HEK293 (cell line): ENCODE measurements around the gene EIF4H.
A peak's percentile ranks its signal among the peaks of the same experiment; 100 is the strongest.

Source experiments
- CTCF ChIA-PET: fragments of 350-600 bp; formaldehyde crosslinking; extraction: SDS; loops from one replicate; lab custom pipeline; 2021; ENCODE audit warnings: antibody characterized with exemption; lab: Yijun Ruan, JAX
- POLR2A ChIA-PET: fragments of 300-600 bp; formaldehyde crosslinking; extraction: SDS; loops from one replicate; lab custom pipeline; 2020; ENCODE audit warnings: antibody characterized with exemption, inconsistent platforms; lab: Yijun Ruan, JAX
- H3K27ac ChIP-seq: fragments of 200-500 bp; sonication (Bioruptor generic); 2 replicates; pipeline ENCODE4 v1.5.1; 2014; ENCODE audit warnings: low read depth, low read length, control low read depth, inconsistent platforms; ENCODE audit errors: extremely low read depth
- H3K36me3 ChIP-seq, 2 experiments: fragments of 200-500 bp in 1 of 2; sonication (Bioruptor generic) in 1 of 2; 1 replicate in 1 of 2; 2 replicates in 1 of 2; pipeline ENCODE4 v1.5.1; 2014 to 2017; ENCODE audit warnings: inconsistent platforms in 2 of 2, low read length in 2 of 2; ENCODE audit not compliant: control insufficient read depth in 2 of 2, insufficient read depth in 1 of 2
- H3K4me1 ChIP-seq: fragments of 200-500 bp; sonication (Bioruptor generic); 2 replicates; pipeline ENCODE4 v1.5.1; 2014; ENCODE audit warnings: mild to moderate bottlenecking, low read length, inconsistent platforms; ENCODE audit not compliant: control insufficient read depth, insufficient read depth
- H3K4me3 ChIP-seq: 2 replicates; pipeline ENCODE4 v1.5.1; 2011; ENCODE audit warnings: low read depth, mild to moderate bottlenecking, control low read depth, low read length, moderate library complexity
- H3K9me3 ChIP-seq: fragments of 200-500 bp; sonication (Bioruptor generic); 2 replicates; pipeline ENCODE4 v1.5.1; 2014; ENCODE audit warnings: low read depth, low read length, inconsistent platforms; ENCODE audit not compliant: control insufficient read depth, insufficient read depth
- PRDM6 ChIP-seq: fragments of 450-650 bp; formaldehyde crosslinking; IDR thresholded peaks from 2 replicates; pipeline ENCODE4 v1.5.1; 2017; ENCODE audit warnings: missing biosample characterization, missing genetic modification characterization
- SP3 ChIP-seq: fragments of 450-650 bp; formaldehyde crosslinking; IDR thresholded peaks from 2 replicates; pipeline ENCODE4 v1.5.1; 2016; ENCODE audit warnings: missing biosample characterization, missing genetic modification characterization
- YY1 ChIP-seq: fragments of 450-650 bp; formaldehyde crosslinking; IDR thresholded peaks from 2 replicates; pipeline ENCODE4 v1.5.1; 2018; ENCODE audit warnings: missing biosample characterization, missing genetic modification characterization
- YY2 ChIP-seq: fragments of 450-650 bp; formaldehyde crosslinking; IDR thresholded peaks from 2 replicates; pipeline ENCODE4 v1.5.1; 2016; ENCODE audit warnings: missing biosample characterization, missing genetic modification characterization
- ZBTB8A ChIP-seq: fragments of 450-650 bp; formaldehyde crosslinking; IDR thresholded peaks from 2 replicates; pipeline ENCODE4 v1.5.1; 2016; ENCODE audit warnings: missing biosample characterization, missing genetic modification characterization
- ZEB2 ChIP-seq: fragments of 450-650 bp; formaldehyde crosslinking; IDR thresholded peaks from 2 replicates; pipeline ENCODE4 v1.5.1; 2016; ENCODE audit warnings: missing biosample characterization, missing genetic modification characterization
- ZFHX2 ChIP-seq: fragments of 450-650 bp; formaldehyde crosslinking; conservative IDR thresholded peaks from 2 replicates; pipeline ENCODE4 v1.5.1; 2016; ENCODE audit warnings: missing biosample characterization, missing genetic modification characterization
- ZNF114 ChIP-seq: fragments of 450-650 bp; formaldehyde crosslinking; IDR thresholded peaks from 2 replicates; pipeline ENCODE4 v1.5.0; 2017; ENCODE audit warnings: missing biosample characterization, missing genetic modification characterization
- ZNF146 ChIP-seq: fragments of 450-650 bp; formaldehyde crosslinking; IDR thresholded peaks from 2 replicates; pipeline ENCODE4 v1.5.1; 2016; ENCODE audit warnings: missing biosample characterization, missing genetic modification characterization
- ZNF157 ChIP-seq: fragments of 450-650 bp; formaldehyde crosslinking; IDR thresholded peaks from 2 replicates; pipeline ENCODE4 v1.5.1; 2016; ENCODE audit warnings: missing biosample characterization, missing genetic modification characterization
- ZNF175 ChIP-seq: fragments of 450-650 bp; formaldehyde crosslinking; IDR thresholded peaks from 2 replicates; pipeline ENCODE4 v1.5.1; 2016; ENCODE audit warnings: missing biosample characterization, missing genetic modification characterization
- ZNF214 ChIP-seq: fragments of 450-650 bp; formaldehyde crosslinking; IDR thresholded peaks from 2 replicates; pipeline ENCODE4 v1.5.1; 2017; ENCODE audit warnings: missing biosample characterization, mild to moderate bottlenecking, missing genetic modification characterization, borderline replicate concordance
- ZNF266 ChIP-seq: fragments of 450-650 bp; formaldehyde crosslinking; IDR thresholded peaks from 2 replicates; pipeline ENCODE4 v1.5.1; 2016; ENCODE audit warnings: missing biosample characterization, missing genetic modification characterization, low read depth
- ZNF311 ChIP-seq: fragments of 450-650 bp; formaldehyde crosslinking; IDR thresholded peaks from 2 replicates; pipeline ENCODE4 v1.5.1; 2017; ENCODE audit warnings: missing biosample characterization, missing genetic modification characterization, borderline replicate concordance
- ZNF350 ChIP-seq: fragments of 450-650 bp; formaldehyde crosslinking; IDR thresholded peaks from 2 replicates; pipeline ENCODE4 v1.5.0; 2017; ENCODE audit warnings: missing biosample characterization, mild to moderate bottlenecking, missing genetic modification characterization
- ZNF391 ChIP-seq: fragments of 450-650 bp; formaldehyde crosslinking; IDR thresholded peaks from 2 replicates; pipeline ENCODE4 v1.5.1; 2016; ENCODE audit warnings: low read depth, missing biosample characterization, missing genetic modification characterization, borderline replicate concordance
- ZNF423 ChIP-seq: fragments of 450-650 bp; formaldehyde crosslinking; IDR thresholded peaks from 2 replicates; pipeline ENCODE4 v1.5.1; 2016; ENCODE audit warnings: missing biosample characterization, missing genetic modification characterization
- ZNF560 ChIP-seq: fragments of 450-650 bp; formaldehyde crosslinking; IDR thresholded peaks from 2 replicates; pipeline ENCODE4 v1.5.1; 2017; ENCODE audit warnings: missing biosample characterization, missing genetic modification characterization, borderline replicate concordance
- ZNF623 ChIP-seq: fragments of 450-650 bp; formaldehyde crosslinking; IDR thresholded peaks from 2 replicates; pipeline ENCODE4 v1.5.1; 2016; ENCODE audit warnings: missing biosample characterization, missing genetic modification characterization
- ZNF707 ChIP-seq: fragments of 450-650 bp; formaldehyde crosslinking; IDR thresholded peaks from 2 replicates; pipeline ENCODE4 v1.5.1; 2016; ENCODE audit warnings: missing biosample characterization, missing genetic modification characterization
- ZNF785 ChIP-seq: fragments of 450-650 bp; formaldehyde crosslinking; IDR thresholded peaks from 2 replicates; pipeline ENCODE4 v1.5.1; 2016; ENCODE audit warnings: missing biosample characterization, missing genetic modification characterization
- ZNF843 ChIP-seq: fragments of 450-650 bp; formaldehyde crosslinking; IDR thresholded peaks from 2 replicates; pipeline ENCODE4 v1.5.1; 2016; ENCODE audit warnings: missing biosample characterization, missing genetic modification characterization
- TF ChIP-seq, protein P1 (sequence below): fragments of 450-650 bp; formaldehyde crosslinking; IDR thresholded peaks from 2 replicates; pipeline ENCODE4 v1.5.1; 2016; ENCODE audit warnings: missing biosample characterization, missing genetic modification characterization
- TF ChIP-seq, protein P2 (sequence below): fragments of 450-650 bp; formaldehyde crosslinking; IDR thresholded peaks from 2 replicates; pipeline ENCODE4 v1.5.1; 2017; ENCODE audit warnings: missing biosample characterization, missing genetic modification characterization
- TF ChIP-seq, protein P3 (sequence below): fragments of 450-650 bp; IDR thresholded peaks from 2 replicates; pipeline ENCODE4 v1.5.1; 2018; ENCODE audit warnings: missing biosample characterization, missing genetic modification characterization

The EIF4H gene

DNA sequence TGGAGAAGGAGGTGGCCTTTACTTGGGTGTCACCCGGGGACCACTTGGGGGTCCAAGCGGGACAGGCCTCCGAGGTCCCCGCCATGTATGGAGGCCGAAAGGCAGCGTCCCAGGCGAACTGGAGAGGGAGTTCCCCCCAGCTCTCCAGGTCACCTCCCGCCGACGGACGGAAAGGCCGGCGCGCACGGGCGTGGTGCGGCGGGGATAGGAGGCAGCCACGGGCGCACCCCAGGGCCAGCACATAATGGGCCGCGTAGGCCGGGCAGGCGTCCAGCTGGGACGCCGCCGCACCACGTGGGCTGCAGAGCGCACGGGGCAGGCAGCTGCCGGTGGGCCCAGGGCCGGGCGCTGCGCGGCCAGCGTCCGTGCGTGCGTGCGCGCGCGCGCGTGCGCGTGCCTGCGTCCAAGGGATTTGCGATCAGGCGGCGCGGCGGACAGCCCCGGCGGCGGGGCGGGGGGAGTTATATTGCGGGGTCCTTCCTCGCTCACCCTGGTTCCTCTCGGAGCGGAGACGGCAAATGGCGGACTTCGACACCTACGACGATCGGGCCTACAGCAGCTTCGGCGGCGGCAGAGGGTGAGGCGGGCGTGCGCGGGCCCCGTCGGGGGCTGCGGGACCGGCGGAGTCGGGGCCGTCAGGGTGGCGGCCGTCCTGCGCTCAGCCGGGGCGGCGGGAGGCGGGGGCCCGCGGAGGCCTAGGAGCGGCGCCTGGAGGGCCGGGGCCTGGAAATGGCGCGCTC lies at the start of gene EIF4H (continued):
- TF ChIP-seq ZNF311 (tag by site-specific recombination) = no peak
- TF ChIP-seq ZEB2 (tag by site-specific recombination) = peak; percentile 55
- TF ChIP-seq, protein P1, sequence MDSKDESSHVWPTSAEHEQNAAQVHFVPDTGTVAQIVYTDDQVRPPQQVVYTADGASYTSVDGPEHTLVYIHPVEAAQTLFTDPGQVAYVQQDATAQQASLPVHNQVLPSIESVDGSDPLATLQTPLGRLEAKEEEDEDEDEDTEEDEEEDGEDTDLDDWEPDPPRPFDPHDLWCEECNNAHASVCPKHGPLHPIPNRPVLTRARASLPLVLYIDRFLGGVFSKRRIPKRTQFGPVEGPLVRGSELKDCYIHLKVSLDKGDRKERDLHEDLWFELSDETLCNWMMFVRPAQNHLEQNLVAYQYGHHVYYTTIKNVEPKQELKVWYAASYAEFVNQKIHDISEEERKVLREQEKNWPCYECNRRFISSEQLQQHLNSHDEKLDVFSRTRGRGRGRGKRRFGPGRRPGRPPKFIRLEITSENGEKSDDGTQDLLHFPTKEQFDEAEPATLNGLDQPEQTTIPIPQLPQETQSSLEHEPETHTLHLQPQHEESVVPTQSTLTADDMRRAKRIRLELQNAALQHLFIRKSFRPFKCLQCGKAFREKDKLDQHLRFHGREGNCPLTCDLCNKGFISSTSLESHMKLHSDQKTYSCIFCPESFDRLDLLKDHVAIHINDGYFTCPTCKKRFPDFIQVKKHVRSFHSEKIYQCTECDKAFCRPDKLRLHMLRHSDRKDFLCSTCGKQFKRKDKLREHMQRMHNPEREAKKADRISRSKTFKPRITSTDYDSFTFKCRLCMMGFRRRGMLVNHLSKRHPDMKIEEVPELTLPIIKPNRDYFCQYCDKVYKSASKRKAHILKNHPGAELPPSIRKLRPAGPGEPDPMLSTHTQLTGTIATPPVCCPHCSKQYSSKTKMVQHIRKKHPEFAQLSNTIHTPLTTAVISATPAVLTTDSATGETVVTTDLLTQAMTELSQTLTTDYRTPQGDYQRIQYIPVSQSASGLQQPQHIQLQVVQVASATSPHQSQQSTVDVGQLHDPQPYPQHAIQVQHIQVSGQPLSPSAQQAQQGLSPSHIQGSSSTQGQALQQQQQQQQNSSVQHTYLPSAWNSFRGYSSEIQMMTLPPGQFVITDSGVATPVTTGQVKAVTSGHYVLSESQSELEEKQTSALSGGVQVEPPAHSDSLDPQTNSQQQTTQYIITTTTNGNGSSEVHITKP = peak; percentile 68
- no peak for TF ChIP-seq YY2 (tag by site-specific recombination)
- peak; percentile 78 for TF ChIP-seq ZBTB8A (tag by site-specific recombination)
- no peak for TF ChIP-seq ZNF350 (tag by site-specific recombination)
- TF ChIP-seq ZNF266 (tag by site-specific recombination) = no peak
- TF ChIP-seq ZNF214 (tag by site-specific recombination) = no peak
- no peak for TF ChIP-seq SP3

DNA sequence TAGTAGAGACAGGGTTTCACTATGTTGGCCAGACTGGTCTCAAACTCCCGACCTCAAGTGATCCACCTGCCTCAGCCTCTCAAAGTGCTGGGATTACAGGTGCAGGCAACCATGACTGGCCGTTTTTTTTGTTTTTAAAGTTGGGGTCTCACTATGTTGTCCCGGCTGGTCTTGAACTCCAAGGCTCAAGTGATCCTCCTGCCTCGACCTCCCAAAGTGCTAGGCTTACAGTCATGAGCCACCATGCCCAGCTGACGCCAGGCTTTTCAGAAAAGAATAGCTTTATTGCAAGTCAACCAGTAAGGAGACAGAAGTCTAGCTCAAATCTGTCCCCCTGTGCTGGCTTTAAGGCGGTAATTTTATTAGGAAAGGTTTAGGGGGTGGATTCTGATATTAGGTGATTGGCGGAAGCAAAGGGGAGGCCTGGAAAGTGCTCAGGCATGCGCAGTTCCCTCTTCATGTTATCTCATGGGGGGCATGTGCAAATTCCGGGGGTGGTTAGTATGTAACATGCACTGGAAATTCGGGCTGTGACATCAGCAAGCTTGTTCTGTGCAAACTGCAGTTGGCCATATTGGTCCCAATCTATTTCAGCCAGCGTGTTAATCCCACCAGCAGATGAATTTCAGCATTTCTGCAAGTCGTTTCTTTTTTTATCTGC lies 47.8 kb upstream of the EIF4H start:
- Histone ChIP-seq H3K4me3 (no peak overlapping the region), H3K36me3 (peaks cover 0 to 2% of the 10 kb centered on the region in 2 experiments; a peak in 1 of 3 replicates), H3K9me3 (no peaks in the 10 kb centered on the region), H3K4me1 (no peaks in the 10 kb centered on the region), H3K27ac (no peak overlapping the region)
- no peak for TF ChIP-seq ZNF114
- no peak for TF ChIP-seq ZNF157
- no peak for TF ChIP-seq YY1
- TF ChIP-seq ZNF175 = no peak
- no peak for TF ChIP-seq ZNF423 (tag by site-specific recombination)
- TF ChIP-seq ZFHX2 (tag by site-specific recombination) = no peak
- no peak for TF ChIP-seq ZNF785
- no peak for TF ChIP-seq ZNF146
- TF ChIP-seq ZNF843 (tag by site-specific recombination) = no peak
- no peak for TF ChIP-seq ZNF707
- TF ChIP-seq ZNF391 (tag by site-specific recombination) = no peak
- ChIA-PET POLR2A (no interaction called here), CTCF (interaction anchor here (0.6 to 1.1 kb wide), 2 partner anchors 11 to 1987 kb away, joined by 3 read pairs; no protein-coding TSS in a partner anchor)

GRCh38 chr7:74129887-74130286 lies 44.3 kb upstream of the EIF4H start:
- H3K36me3 ChIP-seq = no peaks in the 10 kb centered on the region
- H3K4me3 ChIP-seq = no peak overlapping the region
- H3K27ac ChIP-seq = no peak overlapping the region
- no peaks in the 10 kb centered on the region for H3K4me1 ChIP-seq
- CTCF ChIA-PET = interaction anchor here (0.6 to 0.9 kb wide), 2 partner anchors 11 to 276 kb away, joined by 3 read pairs; no protein-coding TSS in a partner anchor
- POLR2A ChIA-PET = no interaction called here
- TF ChIP-seq PRDM6 = peak; percentile 63; the same call in 1 of the 2 replicates
- TF ChIP-seq ZNF146 = no peak
- TF ChIP-seq, protein P2, sequence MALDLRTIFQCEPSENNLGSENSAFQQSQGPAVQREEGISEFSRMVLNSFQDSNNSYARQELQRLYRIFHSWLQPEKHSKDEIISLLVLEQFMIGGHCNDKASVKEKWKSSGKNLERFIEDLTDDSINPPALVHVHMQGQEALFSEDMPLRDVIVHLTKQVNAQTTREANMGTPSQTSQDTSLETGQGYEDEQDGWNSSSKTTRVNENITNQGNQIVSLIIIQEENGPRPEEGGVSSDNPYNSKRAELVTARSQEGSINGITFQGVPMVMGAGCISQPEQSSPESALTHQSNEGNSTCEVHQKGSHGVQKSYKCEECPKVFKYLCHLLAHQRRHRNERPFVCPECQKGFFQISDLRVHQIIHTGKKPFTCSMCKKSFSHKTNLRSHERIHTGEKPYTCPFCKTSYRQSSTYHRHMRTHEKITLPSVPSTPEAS (tag by site-specific recombination) = no peak
- no peak for TF ChIP-seq ZNF623
- TF ChIP-seq YY2 (tag by site-specific recombination) = no peak
- TF ChIP-seq ZNF560 = no peak
- TF ChIP-seq, protein P3, sequence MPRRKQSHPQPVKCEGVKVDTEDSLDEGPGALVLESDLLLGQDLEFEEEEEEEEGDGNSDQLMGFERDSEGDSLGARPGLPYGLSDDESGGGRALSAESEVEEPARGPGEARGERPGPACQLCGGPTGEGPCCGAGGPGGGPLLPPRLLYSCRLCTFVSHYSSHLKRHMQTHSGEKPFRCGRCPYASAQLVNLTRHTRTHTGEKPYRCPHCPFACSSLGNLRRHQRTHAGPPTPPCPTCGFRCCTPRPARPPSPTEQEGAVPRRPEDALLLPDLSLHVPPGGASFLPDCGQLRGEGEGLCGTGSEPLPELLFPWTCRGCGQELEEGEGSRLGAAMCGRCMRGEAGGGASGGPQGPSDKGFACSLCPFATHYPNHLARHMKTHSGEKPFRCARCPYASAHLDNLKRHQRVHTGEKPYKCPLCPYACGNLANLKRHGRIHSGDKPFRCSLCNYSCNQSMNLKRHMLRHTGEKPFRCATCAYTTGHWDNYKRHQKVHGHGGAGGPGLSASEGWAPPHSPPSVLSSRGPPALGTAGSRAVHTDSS (tag by site-specific recombination) = no peak
- TF ChIP-seq, all 188 proteins: peak for 1
- H3K9me3 ChIP-seq = no peaks in the 10 kb centered on the region
